ENCODE measurements around the gene ITPR3.

Gene ITPR3

DNA sequence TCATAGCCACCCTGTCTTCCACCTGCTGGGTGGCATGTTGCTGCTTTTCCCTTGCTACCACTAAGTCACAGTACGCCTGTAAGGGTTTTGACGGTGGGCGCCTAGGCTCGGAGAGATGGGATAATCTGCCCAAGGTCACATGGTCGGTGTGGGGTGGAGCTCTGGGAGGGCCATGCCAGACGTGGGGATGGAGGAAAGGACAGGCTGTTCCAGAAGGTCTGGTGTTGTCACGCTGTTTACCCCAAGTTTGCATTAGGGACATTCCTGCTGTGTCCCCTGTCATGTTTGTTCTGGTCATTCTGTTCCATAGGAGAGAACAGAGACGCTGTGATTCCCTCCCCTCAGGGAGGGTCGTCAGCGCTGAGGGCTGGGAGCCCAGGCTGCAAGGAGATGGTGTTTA, 109.5 kb downstream of the ITPR3 start:
- no peaks in the 10 kb centered on the region for H3K36me3 ChIP-seq (ENCODE audit: insufficient read depth, low read length)
- H3K9me2 ChIP-seq (ENCODE audit: low read depth, low read length), result no peaks in the 10 kb centered on the region
- TF ChIP-seq, protein P1, sequence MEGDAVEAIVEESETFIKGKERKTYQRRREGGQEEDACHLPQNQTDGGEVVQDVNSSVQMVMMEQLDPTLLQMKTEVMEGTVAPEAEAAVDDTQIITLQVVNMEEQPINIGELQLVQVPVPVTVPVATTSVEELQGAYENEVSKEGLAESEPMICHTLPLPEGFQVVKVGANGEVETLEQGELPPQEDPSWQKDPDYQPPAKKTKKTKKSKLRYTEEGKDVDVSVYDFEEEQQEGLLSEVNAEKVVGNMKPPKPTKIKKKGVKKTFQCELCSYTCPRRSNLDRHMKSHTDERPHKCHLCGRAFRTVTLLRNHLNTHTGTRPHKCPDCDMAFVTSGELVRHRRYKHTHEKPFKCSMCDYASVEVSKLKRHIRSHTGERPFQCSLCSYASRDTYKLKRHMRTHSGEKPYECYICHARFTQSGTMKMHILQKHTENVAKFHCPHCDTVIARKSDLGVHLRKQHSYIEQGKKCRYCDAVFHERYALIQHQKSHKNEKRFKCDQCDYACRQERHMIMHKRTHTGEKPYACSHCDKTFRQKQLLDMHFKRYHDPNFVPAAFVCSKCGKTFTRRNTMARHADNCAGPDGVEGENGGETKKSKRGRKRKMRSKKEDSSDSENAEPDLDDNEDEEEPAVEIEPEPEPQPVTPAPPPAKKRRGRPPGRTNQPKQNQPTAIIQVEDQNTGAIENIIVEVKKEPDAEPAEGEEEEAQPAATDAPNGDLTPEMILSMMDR (IDR thresholded peaks at IDR 0.05; ENCODE audit: low read length), result no peak
- TF ChIP-seq EZH2 (IDR thresholded peaks at IDR 0.05; ENCODE audit: borderline replicate concordance, low read length), result no peak
- H3K4me2 ChIP-seq (ENCODE audit: low read length), result no peak overlapping the region
- H3K4me1 ChIP-seq (ENCODE audit: insufficient read depth, low read length, severe bottlenecking), result no peaks in the 10 kb centered on the region
- H3K4me3 ChIP-seq (ENCODE audit: low read depth, low read length, poor library complexity, severe bottlenecking), result no peak overlapping the region
- H3K27ac ChIP-seq (ENCODE audit: low read depth, low read length, poor library complexity, severe bottlenecking), result no peak overlapping the region
- no peaks in the 10 kb centered on the region for H4K20me1 ChIP-seq (ENCODE audit: insufficient read depth, low read length)
- H3K9ac ChIP-seq (ENCODE audit: low read length), result no peak overlapping the region
- peaks cover 12% of the 10 kb centered on the region; the same call in 1 of the 2 replicates for H3K27me3 ChIP-seq (ENCODE audit: insufficient read depth, low read length)
- no peaks in the 10 kb centered on the region for H3F3A ChIP-seq (ENCODE audit: insufficient read depth, low read length)
- no peak overlapping the region for H2AFZ ChIP-seq (ENCODE audit: low read length)
- H3K9me3 ChIP-seq (ENCODE audit: low read length), result no peaks in the 10 kb centered on the region
- H3K79me2 ChIP-seq (ENCODE audit: insufficient read depth, low read length), result no peaks in the 10 kb centered on the region

DNA sequence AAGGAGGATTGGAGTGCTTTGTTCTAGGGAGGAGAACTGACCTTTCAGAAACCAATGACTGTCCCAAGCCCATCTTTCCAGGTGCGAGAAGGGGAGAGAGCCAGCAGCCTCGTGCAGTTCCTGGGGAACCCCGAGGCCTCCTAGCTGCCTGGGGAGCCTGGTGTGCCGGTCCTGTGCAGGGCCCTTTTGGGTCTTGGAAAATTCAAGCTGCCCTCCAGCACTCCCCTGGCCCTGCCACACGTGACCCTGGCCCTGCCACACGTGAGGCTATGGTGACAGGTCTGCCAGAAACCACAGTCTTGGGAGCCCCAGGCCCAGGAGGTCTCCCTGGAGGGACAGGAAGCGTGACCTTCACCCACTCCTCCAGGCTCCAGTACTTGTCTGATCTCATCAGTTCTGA, 109.9 kb downstream of the ITPR3 start:
- no peaks in the 10 kb centered on the region for H3K79me2 ChIP-seq (ENCODE audit: insufficient read depth, low read length)
- no peaks in the 10 kb centered on the region for H4K20me1 ChIP-seq (ENCODE audit: insufficient read depth, low read length)
- H3K4me3 ChIP-seq (ENCODE audit: low read depth, low read length, poor library complexity, severe bottlenecking), result no peak overlapping the region
- H3K27ac ChIP-seq (ENCODE audit: low read depth, low read length, poor library complexity, severe bottlenecking), result no peak overlapping the region
- H3K27me3 ChIP-seq (ENCODE audit: insufficient read depth, low read length), result peaks cover 12% of the 10 kb centered on the region; the same call in 1 of the 2 replicates
- no peak overlapping the region for H3K9ac ChIP-seq (ENCODE audit: low read length)
- H2AFZ ChIP-seq (ENCODE audit: low read length), result no peak overlapping the region
- H3K4me1 ChIP-seq (ENCODE audit: insufficient read depth, low read length, severe bottlenecking), result no peaks in the 10 kb centered on the region
- no peaks in the 10 kb centered on the region for H3F3A ChIP-seq (ENCODE audit: insufficient read depth, low read length)
- no peaks in the 10 kb centered on the region for H3K9me2 ChIP-seq (ENCODE audit: low read depth, low read length)
- no peaks in the 10 kb centered on the region for H3K9me3 ChIP-seq (ENCODE audit: low read length)
- no peaks in the 10 kb centered on the region for H3K36me3 ChIP-seq (ENCODE audit: insufficient read depth, low read length)
- TF ChIP-seq, protein P1 (IDR thresholded peaks at IDR 0.05; ENCODE audit: low read length), result no peak
- no peak for TF ChIP-seq EZH2 (IDR thresholded peaks at IDR 0.05; ENCODE audit: borderline replicate concordance, low read length)
- no peak overlapping the region for H3K4me2 ChIP-seq (ENCODE audit: low read length)

DNA sequence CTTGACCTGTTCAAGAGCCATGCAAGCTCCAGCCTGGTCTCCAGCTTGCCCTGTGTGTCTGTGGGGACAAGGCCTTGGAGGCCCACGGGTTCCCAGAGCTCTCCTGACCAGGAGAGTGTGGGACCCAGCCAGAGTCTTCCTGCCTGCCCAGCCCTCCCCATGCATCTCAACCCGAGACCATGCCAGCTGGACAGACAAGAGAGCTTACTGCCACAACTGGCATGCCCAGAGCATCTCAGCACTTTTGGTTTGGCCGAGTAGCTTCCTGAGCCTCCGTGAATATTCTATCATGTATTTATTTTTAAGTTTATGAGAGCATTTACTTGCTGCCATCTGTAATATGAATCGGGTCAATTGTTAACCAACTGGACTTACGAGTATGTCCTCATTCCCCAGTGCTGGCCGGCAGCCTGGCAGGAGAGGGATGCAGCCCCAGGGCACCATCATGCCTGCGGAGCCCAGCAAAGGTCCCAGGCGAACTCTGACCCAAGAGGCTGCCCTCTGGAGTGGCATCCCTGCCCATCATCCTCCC, 110.7 kb downstream of the ITPR3 start:
- Histone ChIP-seq H3K4me2 (ENCODE audit: low read length) (no peak overlapping the region), H4K20me1 (ENCODE audit: insufficient read depth, low read length) (no peaks in the 10 kb centered on the region), H3K4me3 (ENCODE audit: low read depth, low read length, poor library complexity, severe bottlenecking) (no peak overlapping the region), H3K27me3 (ENCODE audit: insufficient read depth, low read length) (peaks cover 12% of the 10 kb centered on the region; the same call in 1 of the 2 replicates), H3K4me1 (ENCODE audit: insufficient read depth, low read length, severe bottlenecking) (no peaks in the 10 kb centered on the region), H3K36me3 (ENCODE audit: insufficient read depth, low read length) (no peaks in the 10 kb centered on the region), H3K9me2 (ENCODE audit: low read depth, low read length) (no peaks in the 10 kb centered on the region), H3K9ac (ENCODE audit: low read length) (no peak overlapping the region), H2AFZ (ENCODE audit: low read length) (no peak overlapping the region), H3K27ac (ENCODE audit: low read depth, low read length, poor library complexity, severe bottlenecking) (no peak overlapping the region), H3K9me3 (ENCODE audit: low read length) (no peaks in the 10 kb centered on the region), H3K79me2 (ENCODE audit: insufficient read depth, low read length) (no peaks in the 10 kb centered on the region), H3F3A (ENCODE audit: insufficient read depth, low read length) (no peaks in the 10 kb centered on the region)
- TF ChIP-seq EZH2 (IDR thresholded peaks at IDR 0.05; ENCODE audit: borderline replicate concordance, low read length), result no peak
- TF ChIP-seq, protein P1 (IDR thresholded peaks at IDR 0.05; ENCODE audit: low read length), result no peak
